Astrocyte (in vitro differentiated cells and primary cell): ENCODE measurements around the gene PDE7B.

Experiments
- EZH2 ChIP-seq: IDR thresholded peaks from 2 replicates; pipeline ENCODE4 v1.6.1; 2012; ENCODE audit warnings: mild to moderate bottlenecking, low read length, inconsistent platforms; ENCODE audit not compliant: insufficient read depth
- TF ChIP-seq, protein P1 (sequence below): IDR thresholded peaks from 2 replicates; pipeline ENCODE4 v1.5.1; 2011; ENCODE audit warnings: low read depth, mild to moderate bottlenecking, inconsistent platforms, low read length, moderate library complexity; ENCODE audit not compliant: insufficient read depth

DNA sequence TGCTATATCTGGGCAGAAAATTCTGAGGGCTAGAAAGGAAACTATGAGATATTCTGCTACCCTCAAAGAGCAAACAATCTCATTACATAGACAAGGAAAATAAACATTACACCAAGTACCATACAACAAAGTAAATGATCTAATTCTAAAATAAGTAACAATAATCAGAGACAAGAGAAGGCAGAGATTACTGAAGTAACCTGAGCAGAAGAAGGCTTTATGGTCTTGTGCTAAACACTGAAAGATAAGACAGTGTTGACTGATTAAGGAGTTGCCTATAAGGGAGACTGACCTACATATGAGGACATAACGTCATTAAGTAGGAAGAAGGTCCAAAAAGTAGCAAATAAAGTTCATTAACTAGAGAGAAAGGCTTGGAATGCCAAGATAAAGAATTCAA is 264.4 kb downstream of the PDE7B start:
- TF ChIP-seq, protein P1, sequence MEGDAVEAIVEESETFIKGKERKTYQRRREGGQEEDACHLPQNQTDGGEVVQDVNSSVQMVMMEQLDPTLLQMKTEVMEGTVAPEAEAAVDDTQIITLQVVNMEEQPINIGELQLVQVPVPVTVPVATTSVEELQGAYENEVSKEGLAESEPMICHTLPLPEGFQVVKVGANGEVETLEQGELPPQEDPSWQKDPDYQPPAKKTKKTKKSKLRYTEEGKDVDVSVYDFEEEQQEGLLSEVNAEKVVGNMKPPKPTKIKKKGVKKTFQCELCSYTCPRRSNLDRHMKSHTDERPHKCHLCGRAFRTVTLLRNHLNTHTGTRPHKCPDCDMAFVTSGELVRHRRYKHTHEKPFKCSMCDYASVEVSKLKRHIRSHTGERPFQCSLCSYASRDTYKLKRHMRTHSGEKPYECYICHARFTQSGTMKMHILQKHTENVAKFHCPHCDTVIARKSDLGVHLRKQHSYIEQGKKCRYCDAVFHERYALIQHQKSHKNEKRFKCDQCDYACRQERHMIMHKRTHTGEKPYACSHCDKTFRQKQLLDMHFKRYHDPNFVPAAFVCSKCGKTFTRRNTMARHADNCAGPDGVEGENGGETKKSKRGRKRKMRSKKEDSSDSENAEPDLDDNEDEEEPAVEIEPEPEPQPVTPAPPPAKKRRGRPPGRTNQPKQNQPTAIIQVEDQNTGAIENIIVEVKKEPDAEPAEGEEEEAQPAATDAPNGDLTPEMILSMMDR, result no peak
- TF ChIP-seq EZH2, result no peak
